B cell (primary cell): Measurements from ENCODE around the gene ADAMTS18. TPM values are rescaled to one million over a fixed set of nuclear protein-coding genes. Genes with fewer than 3 reads are reported as not detected.

ENCODE experiments used
- ATAC-seq: fragments of 200-7000 bp; cut with Tn5 transposase; one replicate; pipeline ENCODE4 v1.10.0; 2021; ENCODE audit warnings: low read depth, mild to moderate bottlenecking, moderate number of reproducible peaks, moderate library complexity
- CTCF ChIA-PET: fragments of 350-600 bp; sonication (Branson Sonifier 250); formaldehyde crosslinking; loops from one replicate; lab custom pipeline; 2021; ENCODE audit warnings: antibody characterized with exemption, inconsistent platforms; lab: Charles Lee
- POLR2A ChIA-PET: fragments of 350-600 bp; sonication (Branson Sonifier 250); formaldehyde crosslinking; loops from one replicate; lab custom pipeline; 2021; ENCODE audit warnings: antibody characterized with exemption; lab: Charles Lee
- DNase-seq: peaks from one replicate; pipeline ENCODE4 v3.0.0; 2013
- H2AFZ ChIP-seq: 2 replicates; pipeline ENCODE4 v1.6.1; 2012; ENCODE audit warnings: mild to moderate bottlenecking, low read depth, low read length; ENCODE audit not compliant: insufficient read depth, poor library complexity, severe bottlenecking
- H3K27ac ChIP-seq, 2 donors: 1 replicate in 1 of 2; 2 replicates in 1 of 2; pipeline ENCODE4 v1.5.1; 2012 to 2013; ENCODE audit warnings: low read length in 2 of 2, mild to moderate bottlenecking in 2 of 2, moderate library complexity in 1 of 2
- H3K27me3 ChIP-seq, 4 experiments: fragments of 200-600 bp in 1 of 4; sonication (generic) in 1 of 4; replicated peaks in 1 of 4; 1 replicate in 2 of 4; 2 replicates in 2 of 4; pipeline versions ENCODE4 v1.6.1 to v1.7.0; 2013 to 2016; ENCODE audit warnings: low read length in 3 of 4, mild to moderate bottlenecking in 2 of 4, mixed read lengths in 1 of 4, moderate library complexity in 1 of 4; ENCODE audit not compliant: insufficient read depth in 4 of 4, control insufficient read depth in 3 of 4; ENCODE audit errors: control extremely low read depth in 1 of 4
- H3K36me3 ChIP-seq, 2 experiments: replicated peaks in 1 of 2; 1 replicate in 1 of 2; 2 replicates in 1 of 2; pipeline versions ENCODE4 v1.6.1 to v1.7.1; 2013; ENCODE audit warnings: low read length in 1 of 2; ENCODE audit not compliant: insufficient read depth in 2 of 2, control insufficient read depth in 1 of 2; ENCODE audit errors: control extremely low read depth in 1 of 2, extremely low read depth in 1 of 2
- H3K4me1 ChIP-seq, 2 donors: fragments of 200-600 bp in 1 of 2; sonication (generic) in 1 of 2; 1 replicate in 1 of 2; 2 replicates in 1 of 2; pipeline versions ENCODE4 v1.5.1 to v1.6.1; 2013 to 2017; ENCODE audit warnings: low read length in 2 of 2; ENCODE audit not compliant: control insufficient read depth in 2 of 2, insufficient read depth in 2 of 2
- H3K4me2 ChIP-seq: replicated peaks from 2 replicates; pipeline ENCODE3; 2012; ENCODE audit warnings: mild to moderate bottlenecking, low read depth, low read length; ENCODE audit not compliant: poor library complexity, severe bottlenecking
- H3K4me3 ChIP-seq, 5 experiments: fragments of 200-600 bp in 1 of 5; sonication (generic) in 1 of 5; 1 replicate in 3 of 5; 2 replicates in 2 of 5; pipeline versions ENCODE4 v1.5.1 to v1.7.0; 2011 to 2016; ENCODE audit warnings: low read length in 4 of 5, mild to moderate bottlenecking in 4 of 5, low read depth in 2 of 5, control low read depth in 1 of 5, moderate library complexity in 1 of 5; ENCODE audit not compliant: insufficient read depth in 1 of 5; ENCODE audit errors: control extremely low read depth in 1 of 5, extremely low read depth in 1 of 5
- H3K79me2 ChIP-seq: fragments of 200-600 bp; sonication (generic); one replicate; pipeline ENCODE4 v1.6.0; 2016; ENCODE audit warnings: low read length; ENCODE audit not compliant: control insufficient read depth, insufficient read depth
- H3K9ac ChIP-seq: fragments of 200-600 bp; sonication (generic); 2 replicates; pipeline ENCODE4 v1.6.1; 2017; ENCODE audit warnings: mild to moderate bottlenecking, low read length, moderate library complexity
- H3K9me3 ChIP-seq, 3 donors: one replicate each; pipeline versions ENCODE4 v1.6.1 to v1.7.1; 2013; ENCODE audit warnings: low read length in 2 of 3; ENCODE audit not compliant: control insufficient read depth in 2 of 3, insufficient read depth in 1 of 3; ENCODE audit errors: control extremely low read depth in 1 of 3
- H4K20me1 ChIP-seq: 2 replicates; pipeline ENCODE4 v1.6.0; 2012; ENCODE audit warnings: mild to moderate bottlenecking, low read length; ENCODE audit not compliant: insufficient read depth, control insufficient read depth, poor library complexity, severe bottlenecking
- H3K27ac Mint-ChIP-seq: one replicate; pipeline ENCODE4 v1.8.0; 2021; ENCODE audit warnings: mixed read lengths
- H3K27me3 Mint-ChIP-seq: one replicate; pipeline ENCODE4 v1.8.0; 2021; ENCODE audit warnings: mixed read lengths
- H3K4me1 Mint-ChIP-seq: one replicate; pipeline ENCODE4 v1.8.0; 2021; ENCODE audit warnings: mixed read lengths
- H3K4me3 Mint-ChIP-seq: one replicate; pipeline ENCODE4 v1.8.0; 2021; ENCODE audit warnings: mixed read lengths
- H3K9me3 Mint-ChIP-seq: one replicate; pipeline ENCODE4 v1.8.0; 2022; ENCODE audit warnings: mixed read lengths; ENCODE audit not compliant: insufficient read depth
- EZH2 ChIP-seq: IDR thresholded peaks from 2 replicates; pipeline ENCODE4 v1.6.1; 2012; ENCODE audit warnings: borderline replicate concordance, low read depth, mild to moderate bottlenecking, moderate library complexity, low read length; ENCODE audit not compliant: insufficient read depth, poor library complexity, severe bottlenecking
- WGBS: methylation state at CpG from one replicate; pipeline ENCODE4 v1.1.5; 2013; ENCODE audit warnings: missing lambda C conversion rate; ENCODE audit not compliant: insufficient coverage; 5-methylcytosine and 5-hydroxymethylcytosine counted together
- intact Hi-C: fragments of 100-400 bp; cut with micrococcal nuclease; formaldehyde crosslinking; loops from one replicate; pipeline ENCODE4 v1.10.0; 2022
- polyA plus RNA-seq: library from polyadenylated mRNA; depleted of rRNA; stranded (reverse); fragments of >200 nt; gene quantifications from 2 replicates; pipeline ENCODE4 v1.2.3, GENCODE V29; 2012
- total RNA-seq, 2 donors: library from RNA; stranded (reverse); fragments of 120-200 nt in 1 of 2; gene quantifications; 1 replicate in 1 of 2; 2 replicates in 1 of 2; pipeline versions ENCODE4 v1.2.3 to v1.2.4, GENCODE V29; 2013 to 2022
- TF ChIP-seq, protein P1 (sequence below): fragments of 200-600 bp; IDR thresholded peaks from one replicate; pipeline ENCODE4 v1.8.0; 2022; ENCODE audit warnings: antibody characterized with exemption, mild to moderate bottlenecking

ADAMTS18 gene
- total and polyA plus RNA-seq, 2 donors (not counting 1 experiment from before 2014, with no cell fraction given): not detected

DNA sequence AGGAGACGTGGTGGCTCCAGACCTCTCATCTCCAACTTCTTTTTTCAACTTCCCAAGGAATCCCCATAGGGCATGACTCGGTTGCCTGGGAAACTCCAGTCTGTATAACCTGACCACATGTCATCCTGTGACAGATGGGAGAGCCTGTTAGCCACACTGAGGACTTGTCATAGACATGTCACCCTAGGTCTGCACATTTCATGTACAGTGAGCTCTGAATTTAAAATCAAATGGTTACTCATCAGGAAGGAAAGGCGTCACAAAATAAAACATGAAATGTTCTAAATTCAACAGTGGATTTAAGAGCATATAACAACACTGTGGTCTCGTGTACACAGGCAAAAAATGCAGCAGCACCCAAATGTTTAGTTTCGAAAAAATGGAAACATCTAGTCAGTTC is 22.2 kb upstream of the ADAMTS18 start:
- H3K4me1 Mint-ChIP-seq: no peaks in the 10 kb centered on the region

DNA sequence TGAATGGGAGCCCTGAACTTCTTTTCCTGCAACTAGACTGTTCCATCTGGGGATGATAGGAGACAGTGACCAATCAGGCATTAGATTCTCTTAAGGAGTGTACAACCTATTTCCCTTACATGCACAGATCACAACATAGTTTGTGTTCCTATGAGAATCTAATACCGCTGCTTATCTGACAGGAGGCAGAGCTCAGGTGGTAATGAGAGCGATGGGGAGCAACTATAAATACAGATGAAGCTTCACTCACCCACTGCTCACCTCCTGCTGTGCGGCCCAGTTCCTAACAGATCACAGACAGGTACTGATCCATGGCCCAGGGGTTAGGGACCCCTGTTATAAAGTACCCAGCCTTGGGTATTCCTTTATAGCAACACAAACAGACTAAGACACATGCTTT is 17.4 kb upstream of the ADAMTS18 start:
- Histone ChIP-seq H3K9ac (no peak overlapping the region), H4K20me1 (no peaks in the 10 kb centered on the region), H3K27ac (no peak overlapping the region), H3K4me2 (no peak overlapping the region), H3K9me3 (peaks cover 0 to 2% (median 0%) of the 10 kb centered on the region in 3 donors), H3K4me1 (no peaks in the 10 kb centered on the region), H2AFZ (no peak overlapping the region), H3K4me3 (no peak overlapping the region), H3K36me3 (no peaks in the 10 kb centered on the region), H3K79me2 (no peaks in the 10 kb centered on the region), H3K27me3 (no peaks in the 10 kb centered on the region)
- intact Hi-C loops: no loop called here
- Mint-ChIP-seq H3K4me3 (no peak overlapping the region), H3K9me3 (no peaks in the 10 kb centered on the region), H3K27ac (no peak overlapping the region), H3K4me1 (no peaks in the 10 kb centered on the region), H3K27me3 (peaks cover 9% of the 10 kb centered on the region)
- no peak for TF ChIP-seq EZH2
- TF ChIP-seq, protein P1, sequence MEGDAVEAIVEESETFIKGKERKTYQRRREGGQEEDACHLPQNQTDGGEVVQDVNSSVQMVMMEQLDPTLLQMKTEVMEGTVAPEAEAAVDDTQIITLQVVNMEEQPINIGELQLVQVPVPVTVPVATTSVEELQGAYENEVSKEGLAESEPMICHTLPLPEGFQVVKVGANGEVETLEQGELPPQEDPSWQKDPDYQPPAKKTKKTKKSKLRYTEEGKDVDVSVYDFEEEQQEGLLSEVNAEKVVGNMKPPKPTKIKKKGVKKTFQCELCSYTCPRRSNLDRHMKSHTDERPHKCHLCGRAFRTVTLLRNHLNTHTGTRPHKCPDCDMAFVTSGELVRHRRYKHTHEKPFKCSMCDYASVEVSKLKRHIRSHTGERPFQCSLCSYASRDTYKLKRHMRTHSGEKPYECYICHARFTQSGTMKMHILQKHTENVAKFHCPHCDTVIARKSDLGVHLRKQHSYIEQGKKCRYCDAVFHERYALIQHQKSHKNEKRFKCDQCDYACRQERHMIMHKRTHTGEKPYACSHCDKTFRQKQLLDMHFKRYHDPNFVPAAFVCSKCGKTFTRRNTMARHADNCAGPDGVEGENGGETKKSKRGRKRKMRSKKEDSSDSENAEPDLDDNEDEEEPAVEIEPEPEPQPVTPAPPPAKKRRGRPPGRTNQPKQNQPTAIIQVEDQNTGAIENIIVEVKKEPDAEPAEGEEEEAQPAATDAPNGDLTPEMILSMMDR: no peak
- ATAC-seq (no peak), DNase-seq (no peak)
- ChIA-PET CTCF (no interaction called here), POLR2A (no interaction called here)
- WGBS: 90% methylated on average over 2 of the region's 3 CpGs

More for the DNA sequence above, 22.2 kb upstream of the ADAMTS18 start:
- DNase-seq (no peak), ATAC-seq (no peak)
- no peaks in the 10 kb centered on the region for H3K36me3 ChIP-seq
- no peak overlapping the region for H3K27ac Mint-ChIP-seq
- CTCF ChIA-PET: no interaction called here
- no peaks in the 10 kb centered on the region for H3K9me3 Mint-ChIP-seq
- intact Hi-C loops: no loop called here
- H3K27ac ChIP-seq: no peak overlapping the region
- WGBS: 60% methylated on average over 3 of the region's 5 CpGs
- no peak overlapping the region for H3K9ac ChIP-seq
- H2AFZ ChIP-seq: no peak overlapping the region
- H3K79me2 ChIP-seq: no peaks in the 10 kb centered on the region
- no peak for TF ChIP-seq EZH2
- TF ChIP-seq, protein P1: no peak
- no peaks in the 10 kb centered on the region for H3K9me3 ChIP-seq
- no peaks in the 10 kb centered on the region for H3K4me1 ChIP-seq
- H3K27me3 Mint-ChIP-seq: no peaks in the 10 kb centered on the region
- POLR2A ChIA-PET: no interaction called here
- no peak overlapping the region for H3K4me2 ChIP-seq
- no peaks in the 10 kb centered on the region for H4K20me1 ChIP-seq
- no peak overlapping the region for H3K4me3 Mint-ChIP-seq
- no peaks in the 10 kb centered on the region for H3K27me3 ChIP-seq
- H3K4me3 ChIP-seq: no peak overlapping the region
